Right lobe of liver (tissue), 6 donors: Measurements from ENCODE around the gene RAB14. TPM values are rescaled to one million over a fixed set of nuclear protein-coding genes. Genes with fewer than 3 reads are reported as not detected.

ENCODE experiments used
- ATAC-seq, 4 donors: fragments of 200-7000 bp; cut with Tn5 transposase; one replicate each; pipeline ENCODE4 v1.9.1; 2020; ENCODE audit warnings: mild to moderate bottlenecking in 4 of 4, moderate library complexity in 4 of 4
- DNase-seq, 3 donors: peaks; one replicate each; pipeline ENCODE4 v3.0.0-alpha.2; 2020
- H3K27ac ChIP-seq, 3 donors: fragments of 200-600 bp; one replicate each; pipeline ENCODE4 v1.8.0; 2022
- H3K27me3 ChIP-seq, 2 donors: fragments of 200-600 bp; one replicate each; pipeline ENCODE4 v1.8.0; 2022
- H3K36me3 ChIP-seq, 4 donors: fragments of 200-600 bp; sonication (generic) in 1 of 4; one replicate each; pipeline versions ENCODE4 v1.5.1 to v1.8.0; 2017 to 2022; ENCODE audit warnings: control low read depth in 1 of 4
- H3K4me1 ChIP-seq, 4 donors: fragments of 200-600 bp; sonication (generic) in 1 of 4; one replicate each; pipeline versions ENCODE4 v1.5.1 to v1.8.0; 2017 to 2022; ENCODE audit warnings: control low read depth in 1 of 4
- H3K4me3 ChIP-seq, 3 donors: fragments of 200-600 bp; one replicate each; pipeline ENCODE4 v1.8.0; 2022
- H3K9me3 ChIP-seq, 4 donors: fragments of 200-600 bp; sonication (generic) in 1 of 4; one replicate each; pipeline versions ENCODE4 v1.5.1 to v1.8.0; 2017 to 2022; ENCODE audit warnings: control low read depth in 1 of 4
- CTCF ChIP-seq, 4 donors: fragments of 200-600 bp in 3 of 4; fragments of 450-650 bp in 1 of 4; IDR thresholded peaks; one replicate each; pipeline versions ENCODE4 v1.5.1 to v1.8.0; 2016 to 2022; ENCODE audit warnings: antibody characterized with exemption in 4 of 4, mild to moderate bottlenecking in 2 of 4
- POLR2A ChIP-seq: fragments of 450-650 bp; IDR thresholded peaks from one replicate; pipeline ENCODE4 v1.6.1; 2017; ENCODE audit warnings: antibody characterized with exemption, mild to moderate bottlenecking
- WGBS: methylation state at CpG from one replicate; pipeline ENCODE4 v1.1.6; 2018; ENCODE audit warnings: low coverage, low lambda C conversion rate; ENCODE audit not compliant: insufficient coverage; ENCODE audit errors: missing lambda C conversion rate; 5-methylcytosine and 5-hydroxymethylcytosine counted together
- intact Hi-C, 2 donors: fragments of 100-400 bp; cut with DNase I; formaldehyde crosslinking; loops; one replicate each; pipeline versions ENCODE4 v1.11.2 to v1.14.1; 2022
- total RNA-seq, 6 experiments: library from RNA; depleted of rRNA in 2 of 6; stranded (reverse); fragments of >200 nt in 2 of 6; fragmentation: NEBNext Ultra II Directional in 3 of 6; extraction: Animal tissue kit (Norgen Biotek cat#: 25700) in 3 of 6; gene quantifications; one replicate each; pipeline versions ENCODE4 v1.1.0 to v1.2.4, GENCODE V29; 2016 to 2023
- donor health status: DM: no; HTN: yes; CAD: no.
- donor health status: DM: no; HTN: no; CAD: no.
- donor health status: DM: no; HTN: no; CAD: no.
- donor health status: DM: no; HTN: yes; CAD: no.
- donor health status: DM: no; HTN: yes; CAD: no.

Gene RAB14
- total RNA-seq, 6 experiments from 2014 or later = 29.0 to 65.1 (median 53.5) TPM

- ATAC-seq = no peak
- intact Hi-C loops = no loop called here
- WGBS = 4% methylated on average over 2 of the region's 2 CpGs
Observed at GRCh38 chr9:121199921-121200320, 1.7 kb downstream of the RAB14 start.

GRCh38 chr9:121198512-121199042, 3.1 kb downstream of the RAB14 start:
- ATAC-seq = no peak
- Histone ChIP-seq H3K4me3 (peak overlapping the region in 2 of 3 donors; percentile 79 to 82), H3K9me3 (no peaks in the 10 kb centered on the region), H3K4me1 (peaks cover 0 to 54% (median 18%) of the 10 kb centered on the region in 4 donors), H3K27ac (peak overlapping the region in 1 of 3 donors; percentile 92), H3K27me3 (no peaks in the 10 kb centered on the region), H3K36me3 (no peaks in the 10 kb centered on the region)
- TF ChIP-seq POLR2A (no peak), CTCF (IDR thresholded peaks at IDR 0.05) (no peak)
- intact Hi-C loops = no loop called here
- no peak for DNase-seq
- WGBS = 12% methylated on average over 4 of the region's 4 CpGs

More at GRCh38 chr9:121199921-121200320, 1.7 kb downstream of the RAB14 start:
- H3K36me3 ChIP-seq = no peaks in the 10 kb centered on the region
- TF ChIP-seq CTCF (IDR thresholded peaks at IDR 0.05) (no peak), POLR2A (no peak)
- H3K9me3 ChIP-seq = no peaks in the 10 kb centered on the region
- H3K4me1 ChIP-seq = peaks cover 0 to 45% (median 14%) of the 10 kb centered on the region in 4 donors
- H3K4me3 ChIP-seq = peak overlapping the region; percentile 67 to 82 (median 79)
- H3K27me3 ChIP-seq = no peaks in the 10 kb centered on the region
- no peak for DNase-seq
- H3K27ac ChIP-seq = peak overlapping the region in 2 of 3 donors; percentile 89 to 92

GRCh38 chr9:121197132-121197531, 4.5 kb downstream of the RAB14 start:
- Histone ChIP-seq H3K4me3 (no peak overlapping the region), H3K9me3 (no peaks in the 10 kb centered on the region), H3K4me1 (peaks cover 0 to 69% (median 15%) of the 10 kb centered on the region in 4 donors), H3K27me3 (no peaks in the 10 kb centered on the region), H3K27ac (no peak overlapping the region), H3K36me3 (no peaks in the 10 kb centered on the region)
- intact Hi-C loops = no loop called here
- 75% methylated on average over 1 of the region's 1 CpG for WGBS
- DNase-seq = no peak
- no peak for ATAC-seq
- peak in 1 of 4 donors; percentile 7 for TF ChIP-seq CTCF (IDR thresholded peaks at IDR 0.05)
- TF ChIP-seq POLR2A = no peak

- Histone ChIP-seq H3K27ac (no peak overlapping the region), H3K36me3 (no peaks in the 10 kb centered on the region), H3K4me3 (no peak overlapping the region), H3K9me3 (no peaks in the 10 kb centered on the region), H3K4me1 (peaks cover 0 to 76% (median 15%) of the 10 kb centered on the region in 4 donors), H3K27me3 (no peaks in the 10 kb centered on the region)
- 13% methylated on average over 4 of the region's 4 CpGs for WGBS
- ATAC-seq = peak; percentile 12 to 54 (median 31)
- TF ChIP-seq POLR2A (no peak), CTCF (IDR thresholded peaks at IDR 0.05) (no peak)
- intact Hi-C loops = no loop called here
- DNase-seq = no peak
Observed at GRCh38 chr9:121196389-121196788, 5.3 kb downstream of the RAB14 start.
